ENCODE results near the gene CFDP1.

Gene CFDP1

DNA sequence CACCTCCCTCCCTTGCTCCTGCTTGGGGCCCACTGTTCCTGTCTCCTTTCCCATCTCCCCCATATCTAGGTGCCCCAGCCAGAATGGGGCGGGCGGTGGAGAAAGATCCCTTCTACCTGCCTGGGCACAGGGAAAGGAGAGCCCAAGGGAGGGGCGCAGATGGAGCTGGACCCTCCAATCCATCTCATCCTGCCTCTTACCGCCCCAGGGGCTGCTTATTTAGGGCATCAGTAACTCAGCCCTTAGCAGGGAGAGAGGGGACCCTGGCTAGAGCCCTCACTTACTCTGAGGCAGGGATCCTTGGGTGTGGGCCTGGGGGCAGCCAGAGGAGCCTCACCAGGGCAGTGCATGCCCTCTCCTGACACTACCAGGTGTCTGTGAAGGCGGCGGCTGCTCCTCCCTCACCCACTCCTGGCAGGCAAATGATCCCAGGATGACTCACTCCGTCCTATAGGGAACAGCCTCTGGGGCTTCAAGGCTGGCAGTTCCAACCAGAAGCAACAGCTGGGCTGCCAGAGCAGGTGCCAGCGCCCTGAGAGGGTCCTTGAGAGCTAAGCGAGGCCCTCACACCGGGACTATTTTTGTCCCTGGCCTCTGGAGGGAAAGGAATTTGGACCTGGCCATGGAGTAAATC is 165.6 kb downstream of the CFDP1 start:
- ChIA-PET POLR2A (interaction anchor here (1.1 to 1.3 kb wide), 2 partner anchors 13 to 37 kb away, joined by 5 to 7 read pairs; no protein-coding TSS in a partner anchor), CTCF (interaction anchor here (1.1 kb wide), 1 partner anchor 16 kb away, joined by 3 read pairs; no protein-coding TSS in a partner anchor)
- Histone ChIP-seq H3K4me3 (ENCODE audit: low read depth, low read length) (no peak overlapping the region), H3K4me1 (ENCODE audit: control insufficient read depth, insufficient read depth, low read length) (peaks cover 5% of the 10 kb centered on the region; the same call in 1 of the 2 replicates), H3K9me3 (ENCODE audit: control insufficient read depth, insufficient read depth, low read depth, low read length) (no peaks in the 10 kb centered on the region), H3K36me3 (ENCODE audit: control insufficient read depth in 2 of 2, insufficient read depth in 1 of 2, low read length in 2 of 2) (peaks cover 0 to 16% of the 10 kb centered on the region in 2 experiments; a peak in 1 of 3 replicates), H3K27ac (ENCODE audit: extremely low read depth, low read depth, low read length) (no peak overlapping the region)
- TF ChIP-seq ZNF335 (tag by site-specific recombination; conservative IDR thresholded peaks at IDR 0.05) (peak; percentile 96), ZNF155 (tag by site-specific recombination; IDR thresholded peaks at IDR 0.05) (no peak), ZFHX2 (tag by site-specific recombination; conservative IDR thresholded peaks at IDR 0.05) (0 out of 2 replicates have a peak, but pooled peaks have one; percentile 25), ZNF707 (tag by site-specific recombination; IDR thresholded peaks at IDR 0.05) (no peak), ZNF341 (tag by site-specific recombination; IDR thresholded peaks at IDR 0.05; ENCODE audit: low read depth) (peak; percentile 65; the same call in 1 of the 2 replicates), ZNF211 (tag by site-specific recombination; IDR thresholded peaks at IDR 0.05; ENCODE audit: low read depth) (no peak), KLF1 (tag by site-specific recombination; IDR thresholded peaks at IDR 0.05) (peak; percentile 69), FEZF1 (tag by site-specific recombination; IDR thresholded peaks at IDR 0.05) (peak; percentile 84), ZBTB17 (tag by site-specific recombination; IDR thresholded peaks at IDR 0.05) (0 out of 2 replicates have a peak, but pooled peaks have one; percentile 15), IKZF3 (tag by site-specific recombination; IDR thresholded peaks at IDR 0.05) (peak; percentile 62), ZNF391 (tag by site-specific recombination; IDR thresholded peaks at IDR 0.05; ENCODE audit: borderline replicate concordance, low read depth) (no peak), KLF8 (tag by site-specific recombination; IDR thresholded peaks at IDR 0.05) (no peak), SCRT2 (tag by site-specific recombination; IDR thresholded peaks at IDR 0.05) (peak; percentile 83), ZNF600 (tag by site-specific recombination; IDR thresholded peaks at IDR 0.05) (peak; percentile 25; the same call in 1 of the 2 replicates)
- TF ChIP-seq, protein P1, sequence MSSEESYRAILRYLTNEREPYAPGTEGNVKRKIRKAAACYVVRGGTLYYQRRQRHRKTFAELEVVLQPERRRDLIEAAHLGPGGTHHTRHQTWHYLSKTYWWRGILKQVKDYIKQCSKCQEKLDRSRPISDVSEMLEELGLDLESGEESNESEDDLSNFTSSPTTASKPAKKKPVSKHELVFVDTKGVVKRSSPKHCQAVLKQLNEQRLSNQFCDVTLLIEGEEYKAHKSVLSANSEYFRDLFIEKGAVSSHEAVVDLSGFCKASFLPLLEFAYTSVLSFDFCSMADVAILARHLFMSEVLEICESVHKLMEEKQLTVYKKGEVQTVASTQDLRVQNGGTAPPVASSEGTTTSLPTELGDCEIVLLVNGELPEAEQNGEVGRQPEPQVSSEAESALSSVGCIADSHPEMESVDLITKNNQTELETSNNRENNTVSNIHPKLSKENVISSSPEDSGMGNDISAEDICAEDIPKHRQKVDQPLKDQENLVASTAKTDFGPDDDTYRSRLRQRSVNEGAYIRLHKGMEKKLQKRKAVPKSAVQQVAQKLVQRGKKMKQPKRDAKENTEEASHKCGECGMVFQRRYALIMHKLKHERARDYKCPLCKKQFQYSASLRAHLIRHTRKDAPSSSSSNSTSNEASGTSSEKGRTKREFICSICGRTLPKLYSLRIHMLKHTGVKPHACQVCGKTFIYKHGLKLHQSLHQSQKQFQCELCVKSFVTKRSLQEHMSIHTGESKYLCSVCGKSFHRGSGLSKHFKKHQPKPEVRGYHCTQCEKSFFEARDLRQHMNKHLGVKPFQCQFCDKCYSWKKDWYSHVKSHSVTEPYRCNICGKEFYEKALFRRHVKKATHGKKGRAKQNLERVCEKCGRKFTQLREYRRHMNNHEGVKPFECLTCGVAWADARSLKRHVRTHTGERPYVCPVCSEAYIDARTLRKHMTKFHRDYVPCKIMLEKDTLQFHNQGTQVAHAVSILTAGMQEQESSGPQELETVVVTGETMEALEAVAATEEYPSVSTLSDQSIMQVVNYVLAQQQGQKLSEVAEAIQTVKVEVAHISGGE (tag by site-specific recombination; conservative IDR thresholded peaks at IDR 0.05; ENCODE audit: low read depth): no peak
- TF ChIP-seq, protein P2, sequence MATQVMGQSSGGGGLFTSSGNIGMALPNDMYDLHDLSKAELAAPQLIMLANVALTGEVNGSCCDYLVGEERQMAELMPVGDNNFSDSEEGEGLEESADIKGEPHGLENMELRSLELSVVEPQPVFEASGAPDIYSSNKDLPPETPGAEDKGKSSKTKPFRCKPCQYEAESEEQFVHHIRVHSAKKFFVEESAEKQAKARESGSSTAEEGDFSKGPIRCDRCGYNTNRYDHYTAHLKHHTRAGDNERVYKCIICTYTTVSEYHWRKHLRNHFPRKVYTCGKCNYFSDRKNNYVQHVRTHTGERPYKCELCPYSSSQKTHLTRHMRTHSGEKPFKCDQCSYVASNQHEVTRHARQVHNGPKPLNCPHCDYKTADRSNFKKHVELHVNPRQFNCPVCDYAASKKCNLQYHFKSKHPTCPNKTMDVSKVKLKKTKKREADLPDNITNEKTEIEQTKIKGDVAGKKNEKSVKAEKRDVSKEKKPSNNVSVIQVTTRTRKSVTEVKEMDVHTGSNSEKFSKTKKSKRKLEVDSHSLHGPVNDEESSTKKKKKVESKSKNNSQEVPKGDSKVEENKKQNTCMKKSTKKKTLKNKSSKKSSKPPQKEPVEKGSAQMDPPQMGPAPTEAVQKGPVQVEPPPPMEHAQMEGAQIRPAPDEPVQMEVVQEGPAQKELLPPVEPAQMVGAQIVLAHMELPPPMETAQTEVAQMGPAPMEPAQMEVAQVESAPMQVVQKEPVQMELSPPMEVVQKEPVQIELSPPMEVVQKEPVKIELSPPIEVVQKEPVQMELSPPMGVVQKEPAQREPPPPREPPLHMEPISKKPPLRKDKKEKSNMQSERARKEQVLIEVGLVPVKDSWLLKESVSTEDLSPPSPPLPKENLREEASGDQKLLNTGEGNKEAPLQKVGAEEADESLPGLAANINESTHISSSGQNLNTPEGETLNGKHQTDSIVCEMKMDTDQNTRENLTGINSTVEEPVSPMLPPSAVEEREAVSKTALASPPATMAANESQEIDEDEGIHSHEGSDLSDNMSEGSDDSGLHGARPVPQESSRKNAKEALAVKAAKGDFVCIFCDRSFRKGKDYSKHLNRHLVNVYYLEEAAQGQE (tag by site-specific recombination; IDR thresholded peaks at IDR 0.05): no peak
- TF ChIP-seq, protein P3, sequence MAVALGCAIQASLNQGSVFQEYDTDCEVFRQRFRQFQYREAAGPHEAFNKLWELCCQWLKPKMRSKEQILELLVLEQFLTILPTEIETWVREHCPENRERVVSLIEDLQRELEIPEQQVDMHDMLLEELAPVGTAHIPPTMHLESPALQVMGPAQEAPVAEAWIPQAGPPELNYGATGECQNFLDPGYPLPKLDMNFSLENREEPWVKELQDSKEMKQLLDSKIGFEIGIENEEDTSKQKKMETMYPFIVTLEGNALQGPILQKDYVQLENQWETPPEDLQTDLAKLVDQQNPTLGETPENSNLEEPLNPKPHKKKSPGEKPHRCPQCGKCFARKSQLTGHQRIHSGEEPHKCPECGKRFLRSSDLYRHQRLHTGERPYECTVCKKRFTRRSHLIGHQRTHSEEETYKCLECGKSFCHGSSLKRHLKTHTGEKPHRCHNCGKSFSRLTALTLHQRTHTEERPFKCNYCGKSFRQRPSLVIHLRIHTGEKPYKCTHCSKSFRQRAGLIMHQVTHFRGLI (tag by site-specific recombination; IDR thresholded peaks at IDR 0.05): peak; percentile 81
